ENCODE results near the gene AFTPH.
A peak's percentile ranks its signal among the peaks of the same experiment; 100 is the strongest.

DNA sequence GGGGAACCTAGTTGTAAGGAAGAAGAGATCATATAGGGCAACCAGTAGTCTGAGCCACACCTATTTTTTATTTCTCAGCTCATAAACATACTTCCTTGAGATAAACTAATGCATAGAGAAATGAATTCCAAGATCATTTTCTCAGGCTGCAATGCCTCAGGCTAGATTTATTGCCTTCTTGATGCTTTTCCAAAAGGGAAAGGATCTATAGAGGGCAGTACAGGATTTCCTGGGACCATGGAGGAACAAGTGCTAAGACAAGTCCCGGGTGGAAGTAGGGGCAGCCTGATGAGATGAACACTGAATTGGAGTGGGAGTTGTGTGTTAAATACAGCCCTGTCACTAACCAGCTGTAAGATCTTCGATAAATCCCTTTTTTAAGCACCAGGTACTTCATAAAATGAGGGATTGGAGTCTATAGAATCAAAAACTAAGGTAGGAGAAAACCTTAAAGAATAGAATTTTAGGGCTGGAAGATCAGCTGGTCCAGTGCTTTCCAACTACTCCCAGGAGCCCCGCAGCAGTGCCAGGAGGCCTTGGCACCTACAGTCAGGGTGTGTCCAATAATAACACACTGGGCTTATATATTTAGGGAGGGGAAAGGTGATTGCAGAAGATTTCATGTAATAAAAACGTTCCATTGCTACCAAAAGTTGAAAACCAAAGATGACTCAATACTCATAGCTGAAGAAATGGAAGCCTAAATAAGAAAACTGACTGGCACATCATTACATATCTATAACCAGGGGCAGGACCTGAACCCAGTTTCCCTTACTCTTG, 71.5 kb downstream of the AFTPH start:
- TF ChIP-seq, protein P1, sequence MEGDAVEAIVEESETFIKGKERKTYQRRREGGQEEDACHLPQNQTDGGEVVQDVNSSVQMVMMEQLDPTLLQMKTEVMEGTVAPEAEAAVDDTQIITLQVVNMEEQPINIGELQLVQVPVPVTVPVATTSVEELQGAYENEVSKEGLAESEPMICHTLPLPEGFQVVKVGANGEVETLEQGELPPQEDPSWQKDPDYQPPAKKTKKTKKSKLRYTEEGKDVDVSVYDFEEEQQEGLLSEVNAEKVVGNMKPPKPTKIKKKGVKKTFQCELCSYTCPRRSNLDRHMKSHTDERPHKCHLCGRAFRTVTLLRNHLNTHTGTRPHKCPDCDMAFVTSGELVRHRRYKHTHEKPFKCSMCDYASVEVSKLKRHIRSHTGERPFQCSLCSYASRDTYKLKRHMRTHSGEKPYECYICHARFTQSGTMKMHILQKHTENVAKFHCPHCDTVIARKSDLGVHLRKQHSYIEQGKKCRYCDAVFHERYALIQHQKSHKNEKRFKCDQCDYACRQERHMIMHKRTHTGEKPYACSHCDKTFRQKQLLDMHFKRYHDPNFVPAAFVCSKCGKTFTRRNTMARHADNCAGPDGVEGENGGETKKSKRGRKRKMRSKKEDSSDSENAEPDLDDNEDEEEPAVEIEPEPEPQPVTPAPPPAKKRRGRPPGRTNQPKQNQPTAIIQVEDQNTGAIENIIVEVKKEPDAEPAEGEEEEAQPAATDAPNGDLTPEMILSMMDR (conservative IDR thresholded peaks at IDR 0.05; ENCODE audit: low read depth, low read length) = peak; percentile 57
- TF ChIP-seq EZH2 (IDR thresholded peaks at IDR 0.05; ENCODE audit: borderline replicate concordance, low read depth, low read length, poor library complexity, severe bottlenecking) = no peak
